Vagina (tissue), 2 donors: ENCODE measurements around the gene CYP1A1.

Experiments
- POLR2A ChIP-seq, 2 donors: fragments of 450-650 bp; IDR thresholded peaks; one replicate each; pipeline ENCODE4 v1.6.1; 2017; ENCODE audit warnings: antibody characterized with exemption in 2 of 2, mild to moderate bottlenecking in 2 of 2, moderate library complexity in 2 of 2
- POLR2AphosphoS5 ChIP-seq, 2 donors: sonication (generic); formaldehyde crosslinking; IDR thresholded peaks; one replicate each; pipeline ENCODE4 v1.9.0; 2017; ENCODE audit warnings: antibody characterized with exemption in 2 of 2, mild to moderate bottlenecking in 2 of 2, low read depth in 1 of 2; ENCODE audit not compliant: insufficient read depth in 1 of 2

DNA sequence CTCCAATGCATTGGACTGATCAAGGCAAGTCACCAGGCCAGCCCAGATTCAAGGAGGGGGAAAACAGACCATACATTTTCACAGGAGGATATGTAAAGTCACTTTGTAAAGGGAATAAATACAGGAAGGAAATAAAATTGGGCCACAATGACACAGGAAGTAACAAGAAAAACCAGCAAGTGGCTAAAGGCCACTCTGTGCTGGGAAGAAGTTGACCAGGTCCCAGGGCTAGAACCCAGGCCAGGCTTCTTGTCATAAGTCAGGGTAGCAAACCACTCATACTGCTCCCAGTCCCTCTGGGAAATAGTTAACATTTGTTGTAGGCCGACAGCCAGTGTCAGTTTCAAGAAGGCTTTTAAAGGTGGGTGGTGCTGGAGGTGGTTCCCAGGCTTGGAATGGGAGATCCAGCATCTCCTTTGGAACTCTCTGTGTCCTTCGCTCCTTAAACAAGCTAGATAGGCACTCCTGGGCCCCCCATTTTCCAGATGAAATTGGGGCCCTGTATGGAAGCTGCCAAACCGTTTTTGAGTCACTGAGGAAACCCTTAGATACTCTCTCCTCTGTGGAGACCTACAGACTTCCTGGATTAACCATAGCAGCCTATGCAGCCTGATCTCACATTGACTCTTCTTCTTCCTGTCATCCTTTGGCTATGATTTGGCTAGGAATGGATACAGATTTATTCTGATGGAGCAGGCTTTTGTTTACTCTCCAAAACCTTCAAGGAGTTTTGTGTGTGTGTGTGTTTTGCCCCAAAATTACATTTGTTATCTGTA, 14.8 kb downstream of the CYP1A1 start:
- TF ChIP-seq POLR2A (IDR thresholded peaks at IDR 0.05) (no peak), POLR2AphosphoS5 (IDR thresholded peaks at IDR 0.05; ENCODE audit: insufficient read depth in 1 of 2, low read depth in 1 of 2) (no peak)
